Esophagus squamous epithelium (tissue), 4 donors: ENCODE data around the gene SRPK3.

Experiments used
- POLR2A ChIP-seq, 4 donors: fragments of 450-650 bp; IDR thresholded peaks; one replicate each; pipeline ENCODE4 v1.6.1; 2017; ENCODE audit warnings: antibody characterized with exemption in 4 of 4, mild to moderate bottlenecking in 4 of 4, moderate library complexity in 3 of 4
- TF ChIP-seq, protein P1 (sequence below), 6 experiments: fragments of 450-650 bp in 4 of 6; fragments of 200-600 bp in 2 of 6; sonication (generic) in 2 of 6; IDR thresholded peaks; one replicate each; pipeline ENCODE4 v1.5.1; 2016 to 2019; ENCODE audit warnings: antibody characterized with exemption in 6 of 6, mild to moderate bottlenecking in 4 of 6, moderate library complexity in 4 of 6

DNA sequence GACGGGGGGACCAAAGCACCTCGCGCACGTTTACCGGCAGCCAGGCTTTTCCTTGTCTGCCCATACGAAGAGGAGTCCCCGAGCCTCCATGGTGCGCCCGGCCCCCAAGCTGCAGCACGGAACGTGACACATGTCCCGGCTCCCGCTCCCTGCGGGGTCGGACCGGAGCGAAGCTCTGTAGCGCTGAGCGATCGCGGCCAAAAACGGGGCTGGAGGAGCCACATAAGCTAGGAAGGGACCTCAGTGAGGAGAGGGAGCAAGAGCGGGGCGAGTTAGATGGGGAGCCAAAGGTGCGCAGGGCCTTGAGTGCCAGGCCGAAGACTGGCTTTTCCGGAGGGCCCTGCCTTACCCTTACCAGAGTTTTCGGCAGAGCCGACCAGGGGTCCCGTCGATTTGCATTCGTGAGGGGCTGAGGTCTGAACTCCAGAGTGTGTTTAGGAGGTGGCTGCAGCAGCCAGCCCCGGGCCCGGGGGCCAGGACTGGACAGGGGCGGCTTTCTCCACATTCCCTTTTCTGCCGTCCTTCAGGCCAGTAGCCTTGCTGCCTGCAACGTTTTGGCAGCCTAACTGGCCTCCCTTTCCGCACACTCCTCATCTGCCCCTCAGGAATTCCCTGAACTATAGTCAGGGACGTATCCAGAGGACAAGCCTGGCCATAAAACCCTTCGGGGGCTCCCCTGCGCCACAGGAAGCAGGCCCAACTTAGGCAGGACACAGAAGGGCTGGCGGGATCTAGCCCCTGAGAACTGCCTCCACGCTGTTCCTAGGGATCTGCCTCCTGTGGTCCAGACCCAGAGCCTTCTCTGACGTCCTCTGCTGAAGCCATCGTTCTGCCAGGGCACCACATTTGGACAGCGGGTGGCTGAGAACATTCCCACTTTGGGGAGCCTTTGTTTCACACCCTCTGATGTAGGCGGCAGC lies 14.3 kb downstream of the SRPK3 start:
- TF ChIP-seq, protein P1, sequence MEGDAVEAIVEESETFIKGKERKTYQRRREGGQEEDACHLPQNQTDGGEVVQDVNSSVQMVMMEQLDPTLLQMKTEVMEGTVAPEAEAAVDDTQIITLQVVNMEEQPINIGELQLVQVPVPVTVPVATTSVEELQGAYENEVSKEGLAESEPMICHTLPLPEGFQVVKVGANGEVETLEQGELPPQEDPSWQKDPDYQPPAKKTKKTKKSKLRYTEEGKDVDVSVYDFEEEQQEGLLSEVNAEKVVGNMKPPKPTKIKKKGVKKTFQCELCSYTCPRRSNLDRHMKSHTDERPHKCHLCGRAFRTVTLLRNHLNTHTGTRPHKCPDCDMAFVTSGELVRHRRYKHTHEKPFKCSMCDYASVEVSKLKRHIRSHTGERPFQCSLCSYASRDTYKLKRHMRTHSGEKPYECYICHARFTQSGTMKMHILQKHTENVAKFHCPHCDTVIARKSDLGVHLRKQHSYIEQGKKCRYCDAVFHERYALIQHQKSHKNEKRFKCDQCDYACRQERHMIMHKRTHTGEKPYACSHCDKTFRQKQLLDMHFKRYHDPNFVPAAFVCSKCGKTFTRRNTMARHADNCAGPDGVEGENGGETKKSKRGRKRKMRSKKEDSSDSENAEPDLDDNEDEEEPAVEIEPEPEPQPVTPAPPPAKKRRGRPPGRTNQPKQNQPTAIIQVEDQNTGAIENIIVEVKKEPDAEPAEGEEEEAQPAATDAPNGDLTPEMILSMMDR (IDR thresholded peaks at IDR 0.05), result no peak
- no peak for TF ChIP-seq POLR2A (IDR thresholded peaks at IDR 0.05)
